ENCODE results near the gene ANKRD39.

DNA sequence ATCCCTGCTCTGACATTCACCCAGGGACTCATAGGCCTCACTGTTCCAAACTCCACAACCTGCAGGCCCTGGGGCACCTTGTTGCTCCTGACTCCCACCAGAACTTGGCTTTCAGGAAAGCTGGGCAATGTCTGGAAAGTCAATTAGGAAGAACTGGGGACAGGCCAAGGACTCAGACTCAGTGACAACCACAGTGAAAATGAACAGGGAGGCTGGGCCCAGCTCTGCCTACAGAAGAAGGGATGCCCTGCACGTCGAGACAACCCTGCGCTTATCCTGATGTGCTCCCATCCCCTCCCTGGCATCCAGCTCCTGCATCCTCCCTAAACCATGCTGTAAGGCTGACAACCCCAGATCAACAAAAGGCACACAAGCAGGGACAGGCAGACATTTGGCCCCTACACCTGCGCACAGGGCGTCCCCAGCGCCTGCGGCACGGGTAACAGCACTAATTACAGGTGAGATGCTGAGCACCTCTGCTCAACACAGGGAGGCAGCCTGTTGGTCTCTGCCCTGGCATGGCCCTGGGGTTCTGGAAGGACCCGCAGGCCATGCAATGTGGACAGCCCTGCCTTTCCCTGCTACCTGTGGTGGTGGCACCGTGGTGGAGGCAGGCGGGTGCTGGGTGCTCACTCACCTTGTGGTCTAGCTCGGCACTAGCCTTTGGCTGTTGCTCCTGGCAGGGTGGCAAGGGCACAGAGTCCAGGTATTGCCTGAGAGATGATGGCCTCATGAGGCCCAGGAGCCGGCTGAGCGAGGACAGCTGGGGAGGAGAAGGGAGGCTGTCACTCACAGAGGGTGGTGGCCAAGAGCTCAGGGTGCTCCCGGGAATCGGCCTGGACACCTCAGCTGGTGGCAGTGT lies 35.7 kb upstream of the ANKRD39 start:
- TF ChIP-seq, protein P1, sequence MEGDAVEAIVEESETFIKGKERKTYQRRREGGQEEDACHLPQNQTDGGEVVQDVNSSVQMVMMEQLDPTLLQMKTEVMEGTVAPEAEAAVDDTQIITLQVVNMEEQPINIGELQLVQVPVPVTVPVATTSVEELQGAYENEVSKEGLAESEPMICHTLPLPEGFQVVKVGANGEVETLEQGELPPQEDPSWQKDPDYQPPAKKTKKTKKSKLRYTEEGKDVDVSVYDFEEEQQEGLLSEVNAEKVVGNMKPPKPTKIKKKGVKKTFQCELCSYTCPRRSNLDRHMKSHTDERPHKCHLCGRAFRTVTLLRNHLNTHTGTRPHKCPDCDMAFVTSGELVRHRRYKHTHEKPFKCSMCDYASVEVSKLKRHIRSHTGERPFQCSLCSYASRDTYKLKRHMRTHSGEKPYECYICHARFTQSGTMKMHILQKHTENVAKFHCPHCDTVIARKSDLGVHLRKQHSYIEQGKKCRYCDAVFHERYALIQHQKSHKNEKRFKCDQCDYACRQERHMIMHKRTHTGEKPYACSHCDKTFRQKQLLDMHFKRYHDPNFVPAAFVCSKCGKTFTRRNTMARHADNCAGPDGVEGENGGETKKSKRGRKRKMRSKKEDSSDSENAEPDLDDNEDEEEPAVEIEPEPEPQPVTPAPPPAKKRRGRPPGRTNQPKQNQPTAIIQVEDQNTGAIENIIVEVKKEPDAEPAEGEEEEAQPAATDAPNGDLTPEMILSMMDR (conservative IDR thresholded peaks at IDR 0.05 in 1 of 2, IDR thresholded peaks at IDR 0.05 in 1 of 2; ENCODE audit: low read depth in 1 of 2, low read length in 2 of 2), result no peak
- TF ChIP-seq EZH2 (IDR thresholded peaks at IDR 0.05; ENCODE audit: low read length, missing control alignments), result no peak

Measured in fibroblast of lung (primary cell).